ENCODE measurements around the gene TUBB.
A peak's percentile ranks its signal among the peaks of the same experiment; 100 is the strongest.

Gene TUBB

DNA sequence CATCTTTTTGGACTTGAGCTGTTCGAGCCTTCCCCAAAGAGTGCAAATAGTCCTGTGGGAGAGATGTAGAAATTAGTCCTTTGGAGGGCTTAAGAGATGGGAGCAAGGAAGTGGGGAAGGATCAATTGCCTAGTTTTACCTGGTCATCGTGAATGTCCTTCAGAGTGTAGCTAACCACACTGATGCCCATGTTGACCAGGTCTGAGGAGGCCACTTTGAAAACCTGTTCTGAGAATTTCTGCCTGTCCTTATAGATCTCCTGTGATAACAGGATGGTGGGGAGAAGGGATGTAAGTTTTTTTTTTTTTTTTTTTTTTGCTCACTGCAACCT, 20.4 kb downstream of the TUBB start:
- H3K18ac ChIP-seq (ENCODE audit: low read length), result no peak overlapping the region
- no peak overlapping the region for H4K91ac ChIP-seq (ENCODE audit: low read depth, low read length, poor library complexity)
- H3K27me3 ChIP-seq (ENCODE audit: control insufficient read depth in 3 of 3, insufficient read depth in 3 of 3, low read depth in 1 of 3, low read length in 3 of 3), result peaks cover 0 to 13% (median 2%) of the 10 kb centered on the region in 3 experiments
- no peak overlapping the region for H3K4me3 ChIP-seq (ENCODE audit: low read length in 2 of 2)
- no peak overlapping the region for H3K23ac ChIP-seq (ENCODE audit: low read depth, low read length, poor library complexity)
- no CpG with 5 or more reads among the region's 2 CpGs for WGBS, 2 donors (ENCODE audit: extremely low coverage in 2 of 2, insufficient read length in 2 of 2, insufficient replicate concordance in 1 of 2)
- no peak overlapping the region for H2AK5ac ChIP-seq (ENCODE audit: low read depth, low read length)
- H3K4me1 ChIP-seq (ENCODE audit: control insufficient read depth in 2 of 2, insufficient read depth in 1 of 2, low read depth in 1 of 2, low read length in 2 of 2), result peaks cover 10 to 14% of the 10 kb centered on the region in 2 donors
- H3K4ac ChIP-seq (ENCODE audit: low read length), result no peak overlapping the region
- no peak overlapping the region for H4K8ac ChIP-seq (ENCODE audit: low read depth, low read length)
- DNase-seq (ENCODE audit: low spot score), result no peak
- peaks cover 35 to 61% of the 10 kb centered on the region in 2 donors for H3K36me3 ChIP-seq (replicated peaks in 1 of 2; ENCODE audit: control insufficient read depth in 2 of 2, insufficient read depth in 2 of 2, low read length in 2 of 2)
- H3K4me2 ChIP-seq (ENCODE audit: insufficient read depth, low read length, poor library complexity, severe bottlenecking), result no peak overlapping the region
- H2BK15ac ChIP-seq (ENCODE audit: low read length), result no peak overlapping the region
- H3K14ac ChIP-seq (ENCODE audit: low read length), result no peak overlapping the region
- no peak overlapping the region for H2BK12ac ChIP-seq (ENCODE audit: low read length)
- H3K9ac ChIP-seq (ENCODE audit: low read depth, low read length, poor library complexity), result no peak overlapping the region
- no peak overlapping the region for H2BK120ac ChIP-seq (ENCODE audit: low read depth, low read length)
- no peaks in the 10 kb centered on the region for H3K9me3 ChIP-seq (replicated peaks in 1 of 2; ENCODE audit: control insufficient read depth in 2 of 2, insufficient read depth in 1 of 2, low read depth in 1 of 2, low read length in 2 of 2)
- H2AFZ ChIP-seq (ENCODE audit: low read length), result no peak overlapping the region
- peaks cover 8% of the 10 kb centered on the region for H3K79me1 ChIP-seq (ENCODE audit: low read depth, low read length)
- no peak overlapping the region for H2BK5ac ChIP-seq (ENCODE audit: low read length)
- no peak overlapping the region for H3K27ac ChIP-seq (replicated peaks; ENCODE audit: low read length)

DNA sequence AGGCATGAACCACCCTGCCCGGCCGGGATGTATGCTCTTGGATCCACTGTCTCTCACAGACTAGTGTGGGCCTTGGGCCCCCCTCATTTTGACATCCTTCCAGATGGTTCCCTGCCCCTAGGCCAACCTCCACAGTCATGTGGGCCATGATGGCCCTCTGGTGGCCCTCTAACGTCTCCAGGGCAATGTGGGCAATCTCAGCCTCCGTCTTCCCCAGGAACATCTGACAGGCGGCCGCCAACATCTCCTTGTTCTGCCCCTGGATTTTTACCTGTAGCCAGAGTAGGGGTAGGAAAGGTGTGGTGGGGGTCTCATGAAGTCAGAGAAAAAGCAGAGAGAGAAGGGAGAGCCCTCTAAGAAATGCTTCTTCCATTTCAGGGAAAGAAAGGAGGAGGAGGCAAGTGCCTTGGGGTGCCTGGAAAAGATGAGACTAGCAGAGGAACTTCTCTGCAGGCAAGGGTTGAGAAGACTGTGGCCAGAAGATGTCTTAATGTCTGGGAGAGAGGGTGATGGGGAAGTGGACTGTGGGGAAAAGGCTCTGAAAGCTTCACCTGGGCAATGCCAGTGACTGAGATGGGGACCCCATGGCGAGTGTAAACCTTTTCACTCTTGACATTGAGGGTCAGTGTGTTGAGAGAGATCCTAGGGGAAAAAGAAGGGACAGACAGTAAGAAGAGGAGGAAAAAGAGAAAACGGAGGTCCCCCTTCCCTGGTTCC, 21.1 kb downstream of the TUBB start:
- DNase-seq (ENCODE audit: low spot score), result no peak

DNA sequence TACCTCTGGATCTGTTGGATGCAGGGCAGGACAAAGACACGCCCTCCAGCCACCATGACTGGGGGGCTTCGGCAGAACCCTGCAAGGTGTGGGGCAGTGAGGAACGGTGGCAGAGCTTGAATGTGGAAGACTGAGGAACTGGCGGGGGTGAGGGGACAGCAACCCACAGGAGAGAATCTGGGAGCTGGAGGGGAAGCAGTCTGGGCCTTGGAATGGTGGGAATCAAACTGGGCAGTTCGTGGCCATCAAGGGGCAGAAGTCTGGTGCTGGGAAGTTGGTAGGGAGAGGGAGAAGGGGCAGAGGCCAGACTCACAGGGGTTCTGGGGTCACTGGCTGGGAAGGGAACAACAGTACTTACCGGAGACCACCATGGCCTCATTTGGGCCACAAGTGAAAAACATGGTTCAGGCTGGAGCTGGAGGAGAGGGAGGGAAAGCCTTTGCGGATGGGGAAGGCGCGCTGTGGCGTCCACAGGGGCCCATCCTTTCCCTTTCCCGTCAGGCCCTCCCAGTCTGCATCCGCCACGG, 21.7 kb downstream of the TUBB start:
- peaks cover 28 to 49% of the 10 kb centered on the region in 2 donors for H3K36me3 ChIP-seq (replicated peaks in 1 of 2; ENCODE audit: control insufficient read depth in 2 of 2, insufficient read depth in 2 of 2, low read length in 2 of 2)
- H2BK120ac ChIP-seq (ENCODE audit: low read depth, low read length), result peak overlapping the region; percentile 43
- peak overlapping the region; percentile 14 for H2BK5ac ChIP-seq (ENCODE audit: low read length)
- H3K9me3 ChIP-seq (replicated peaks in 1 of 2; ENCODE audit: control insufficient read depth in 2 of 2, insufficient read depth in 1 of 2, low read depth in 1 of 2, low read length in 2 of 2), result no peaks in the 10 kb centered on the region
- H3K4ac ChIP-seq (ENCODE audit: low read length), result no peak overlapping the region
- peaks cover 0 to 13% (median 2%) of the 10 kb centered on the region in 3 experiments for H3K27me3 ChIP-seq (ENCODE audit: control insufficient read depth in 3 of 3, insufficient read depth in 3 of 3, low read depth in 1 of 3, low read length in 3 of 3)
- peaks cover 10 to 14% of the 10 kb centered on the region in 2 donors for H3K4me1 ChIP-seq (ENCODE audit: control insufficient read depth in 2 of 2, insufficient read depth in 1 of 2, low read depth in 1 of 2, low read length in 2 of 2)
- H4K91ac ChIP-seq (ENCODE audit: low read depth, low read length, poor library complexity), result no peak overlapping the region
- H3K23ac ChIP-seq (ENCODE audit: low read depth, low read length, poor library complexity), result peak overlapping the region; percentile 99
- peak overlapping the region; percentile 82 for H3K18ac ChIP-seq (ENCODE audit: low read length)
- no peak overlapping the region for H4K8ac ChIP-seq (ENCODE audit: low read depth, low read length)
- peak overlapping the region; percentile 90 to 99 for H3K4me3 ChIP-seq (ENCODE audit: low read length in 2 of 2)
- no peak overlapping the region for H2BK12ac ChIP-seq (ENCODE audit: low read length)
- H2BK15ac ChIP-seq (ENCODE audit: low read length), result peak overlapping the region; percentile 63
- peaks cover 7% of the 10 kb centered on the region for H3K79me1 ChIP-seq (ENCODE audit: low read depth, low read length)
- peak overlapping the region; percentile 72 for H3K4me2 ChIP-seq (ENCODE audit: insufficient read depth, low read length, poor library complexity, severe bottlenecking)
- H3K27ac ChIP-seq (replicated peaks; ENCODE audit: low read length), result peak overlapping the region; percentile 41
- no CpG with 5 or more reads among the region's 13 CpGs for WGBS, 2 donors (ENCODE audit: extremely low coverage in 2 of 2, insufficient read length in 2 of 2, insufficient replicate concordance in 1 of 2)
- H2AFZ ChIP-seq (ENCODE audit: low read length), result peak overlapping the region; percentile 83
- H3K9ac ChIP-seq (ENCODE audit: low read depth, low read length, poor library complexity), result peak overlapping the region; percentile 92
- no peak for DNase-seq (ENCODE audit: low spot score)
- no peak overlapping the region for H2AK5ac ChIP-seq (ENCODE audit: low read depth, low read length)
- H3K14ac ChIP-seq (ENCODE audit: low read length), result peak overlapping the region; percentile 33

More for the DNA sequence above, 21.1 kb downstream of the TUBB start:
- H3K4me3 ChIP-seq (ENCODE audit: low read length in 2 of 2), result peak overlapping the region; percentile 90 to 99
- H2BK5ac ChIP-seq (ENCODE audit: low read length), result no peak overlapping the region
- no peak overlapping the region for H2BK120ac ChIP-seq (ENCODE audit: low read depth, low read length)
- H3K4me1 ChIP-seq (ENCODE audit: control insufficient read depth in 2 of 2, insufficient read depth in 1 of 2, low read depth in 1 of 2, low read length in 2 of 2), result peaks cover 10 to 14% of the 10 kb centered on the region in 2 donors
- H3K9ac ChIP-seq (ENCODE audit: low read depth, low read length, poor library complexity), result peak overlapping the region; percentile 92
- H2AK5ac ChIP-seq (ENCODE audit: low read depth, low read length), result no peak overlapping the region
- no peak overlapping the region for H2BK12ac ChIP-seq (ENCODE audit: low read length)
- H3K27ac ChIP-seq (replicated peaks; ENCODE audit: low read length), result no peak overlapping the region
- H3K36me3 ChIP-seq (replicated peaks in 1 of 2; ENCODE audit: control insufficient read depth in 2 of 2, insufficient read depth in 2 of 2, low read length in 2 of 2), result peaks cover 30 to 54% of the 10 kb centered on the region in 2 donors
- peak overlapping the region; percentile 72 for H3K4me2 ChIP-seq (ENCODE audit: insufficient read depth, low read length, poor library complexity, severe bottlenecking)
- H3K14ac ChIP-seq (ENCODE audit: low read length), result no peak overlapping the region
- H4K8ac ChIP-seq (ENCODE audit: low read depth, low read length), result no peak overlapping the region
- no peaks in the 10 kb centered on the region for H3K9me3 ChIP-seq (replicated peaks in 1 of 2; ENCODE audit: control insufficient read depth in 2 of 2, insufficient read depth in 1 of 2, low read depth in 1 of 2, low read length in 2 of 2)
- H2BK15ac ChIP-seq (ENCODE audit: low read length), result peak overlapping the region; percentile 63
- peaks cover 0 to 13% (median 2%) of the 10 kb centered on the region in 3 experiments for H3K27me3 ChIP-seq (ENCODE audit: control insufficient read depth in 3 of 3, insufficient read depth in 3 of 3, low read depth in 1 of 3, low read length in 3 of 3)
- WGBS, 2 donors (ENCODE audit: extremely low coverage in 2 of 2, insufficient read length in 2 of 2, insufficient replicate concordance in 1 of 2), result no CpG with 5 or more reads among the region's 8 CpGs
- no peak overlapping the region for H3K4ac ChIP-seq (ENCODE audit: low read length)
- no peak overlapping the region for H2AFZ ChIP-seq (ENCODE audit: low read length)
- H3K79me1 ChIP-seq (ENCODE audit: low read depth, low read length), result peaks cover 8% of the 10 kb centered on the region
- H4K91ac ChIP-seq (ENCODE audit: low read depth, low read length, poor library complexity), result no peak overlapping the region
- H3K18ac ChIP-seq (ENCODE audit: low read length), result no peak overlapping the region
- peak overlapping the region; percentile 99 for H3K23ac ChIP-seq (ENCODE audit: low read depth, low read length, poor library complexity)

DNA sequence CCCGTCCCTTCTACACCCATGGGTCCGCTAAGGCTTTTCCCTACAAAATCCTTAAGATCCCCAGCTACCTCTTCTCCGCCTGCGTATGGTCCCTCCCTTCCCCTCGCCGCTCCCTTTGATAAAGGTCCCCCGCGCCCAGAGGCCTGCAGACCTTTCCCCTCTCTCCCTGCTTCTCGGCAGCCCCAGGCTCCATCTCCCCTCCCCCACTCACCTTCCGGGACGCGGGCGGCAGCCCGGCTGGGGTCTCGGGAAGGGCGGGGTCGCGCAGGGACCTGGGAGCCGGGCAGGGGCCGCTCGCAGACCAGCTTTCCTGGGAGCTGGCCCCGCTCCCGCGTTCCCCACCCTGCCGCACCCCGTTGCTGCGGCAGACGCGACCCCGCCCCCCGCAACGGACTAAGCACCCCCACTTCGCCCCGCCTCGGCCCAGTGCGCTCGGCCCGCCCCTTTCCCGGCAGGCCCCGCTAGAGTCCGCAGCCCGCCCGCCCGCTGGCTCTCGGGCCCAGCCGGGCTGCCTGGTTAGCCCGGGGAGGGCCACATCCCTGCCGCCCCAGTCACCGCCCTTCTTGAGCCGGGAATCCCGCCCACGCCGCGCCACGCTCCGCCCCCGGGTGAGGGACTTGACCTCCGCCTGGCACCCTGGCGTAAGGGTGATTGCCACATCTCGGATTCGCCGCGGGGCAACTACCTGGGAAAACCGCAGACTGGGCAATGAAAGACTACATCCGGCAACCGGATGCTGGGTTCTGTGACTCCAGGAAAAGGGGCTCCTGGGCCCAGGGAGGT, 22.4 kb downstream of the TUBB start, which contains the start of gene FLOT1:
Gene FLOT1 (minus strand): TSS at position 372 of the 783 bp plus-strand sequence. CDS start 498 bp downstream, outside the sequence.
- Histone ChIP-seq H3K18ac (ENCODE audit: low read length) (peak within 1 kb of the TSS; percentile 90), H2AFZ (ENCODE audit: low read length) (peak within 1 kb of the TSS; percentile 83), H3K27ac (replicated peaks; ENCODE audit: low read length) (peak within 1 kb of the TSS; percentile 42), H2BK120ac (ENCODE audit: low read depth, low read length) (peak within 1 kb of the TSS; percentile 43), H3K4me3 (ENCODE audit: low read length in 2 of 2) (peak within 1 kb of the TSS; percentile 90 to 99), H3K9me3 (replicated peaks in 1 of 2; ENCODE audit: control insufficient read depth in 2 of 2, insufficient read depth in 1 of 2, low read depth in 1 of 2, low read length in 2 of 2) (no peaks in the 10 kb centered on the region), H4K91ac (ENCODE audit: low read depth, low read length, poor library complexity) (no peak within 1 kb of the TSS), H3K14ac (ENCODE audit: low read length) (peak within 1 kb of the TSS; percentile 33), H3K27me3 (ENCODE audit: control insufficient read depth in 3 of 3, insufficient read depth in 3 of 3, low read depth in 1 of 3, low read length in 3 of 3) (peaks cover 0 to 13% (median 2%) of the 10 kb centered on the region in 3 experiments), H2BK15ac (ENCODE audit: low read length) (peak within 1 kb of the TSS; percentile 63), H3K36me3 (replicated peaks in 1 of 2; ENCODE audit: control insufficient read depth in 2 of 2, insufficient read depth in 2 of 2, low read length in 2 of 2) (peaks cover 24 to 42% of the 10 kb centered on the region in 2 donors), H2AK5ac (ENCODE audit: low read depth, low read length) (peak within 1 kb of the TSS; percentile 16), H3K4me1 (ENCODE audit: control insufficient read depth in 2 of 2, insufficient read depth in 1 of 2, low read depth in 1 of 2, low read length in 2 of 2) (peaks cover 10 to 14% of the 10 kb centered on the region in 2 donors), H3K4ac (ENCODE audit: low read length) (no peak within 1 kb of the TSS), H2BK12ac (ENCODE audit: low read length) (no peak within 1 kb of the TSS), H3K79me1 (ENCODE audit: low read depth, low read length) (peaks cover 4% of the 10 kb centered on the region), H4K8ac (ENCODE audit: low read depth, low read length) (no peak within 1 kb of the TSS), H3K9ac (ENCODE audit: low read depth, low read length, poor library complexity) (peak within 1 kb of the TSS; percentile 92), H3K23ac (ENCODE audit: low read depth, low read length, poor library complexity) (peak within 1 kb of the TSS; percentile 99), H3K4me2 (ENCODE audit: insufficient read depth, low read length, poor library complexity, severe bottlenecking) (peak within 1 kb of the TSS; percentile 79), H2BK5ac (ENCODE audit: low read length) (peak within 1 kb of the TSS; percentile 14)
- peak; percentile 75 for DNase-seq (ENCODE audit: low spot score)
- WGBS, 2 donors (ENCODE audit: extremely low coverage in 2 of 2, insufficient read length in 2 of 2, insufficient replicate concordance in 1 of 2), result no CpG with 5 or more reads among the region's 66 CpGs

Measured in neuronal stem cell (in vitro differentiated cells).